ENCODE results near the gene MYH14. TPM values are rescaled to one million over a fixed set of nuclear protein-coding genes. Genes with fewer than 3 reads are reported as not detected.
A peak's percentile ranks its signal among the peaks of the same experiment; 100 is the strongest.

Gene MYH14
- total and polyA plus RNA-seq, 2 of the 13 experiments (the other 11 are each of a cell fraction or from before 2014, with no cell fraction given), result 5.5 to 5.8 TPM

- Histone ChIP-seq H2AFZ (ENCODE audit: low read length) (no peak overlapping the region), H3K9me3 (ENCODE audit: low read length) (no peaks in the 10 kb centered on the region), H3K79me2 (ENCODE audit: insufficient read depth, low read length) (no peaks in the 10 kb centered on the region), H3K27me3 (ENCODE audit: control insufficient read depth in 1 of 2, insufficient read depth in 2 of 2, low read length in 2 of 2) (no peaks in the 10 kb centered on the region; a peak in 2 of 5 replicates), H4K20me1 (ENCODE audit: insufficient read depth, low read length) (no peaks in the 10 kb centered on the region), H3K36me3 (replicated peaks in 1 of 2; ENCODE audit: control insufficient read depth in 1 of 2, insufficient read depth in 2 of 2, low read length in 2 of 2) (no peaks in the 10 kb centered on the region), H3K4me2 (ENCODE audit: low read depth, low read length) (peak overlapping the region; percentile 76), H3K9ac (ENCODE audit: insufficient read depth, low read depth, low read length) (no peak overlapping the region), H3K4me1 (ENCODE audit: insufficient read depth, low read length) (peaks cover 35% of the 10 kb centered on the region), H3K27ac (ENCODE audit: extremely low read length, insufficient read depth, low read length) (no peak overlapping the region), H3K4me3 (replicated peaks in 1 of 3; ENCODE audit: insufficient read depth in 1 of 3, low read depth in 2 of 3, low read length in 3 of 3) (peak overlapping the region in 1 of 3 experiments; percentile 73; a peak in 5 of 6 replicates)
- FAIRE-seq (no peak), ATAC-seq (no peak; the same call in 2 of the 3 replicates), DNase-seq (ENCODE audit: low spot score) (no peak)
- in situ Hi-C loops (cut with HindIII; ENCODE audit: extremely low pct_ligation_motif_present, low pct_unique_long_range_greater_than_20kb), result no loop called here
- no TSS peak for BruUV-seq (replicated peaks)
- TF ChIP-seq MZF1 (CRISPR knock-in tag; IDR thresholded peaks at IDR 0.05; ENCODE audit: borderline replicate concordance) (no peak), GABPA (IDR thresholded peaks at IDR 0.05; ENCODE audit: low read depth, low read length) (no peak), GABPA (CRISPR knock-in tag; IDR thresholded peaks at IDR 0.05; ENCODE audit: low read depth) (0 out of 2 replicates have a peak, but pooled peaks have one; percentile 14), TMF1 (CRISPR knock-in tag; IDR thresholded peaks at IDR 0.05; ENCODE audit: low read depth) (no peak), NR2C2 (CRISPR knock-in tag; IDR thresholded peaks at IDR 0.05; ENCODE audit: borderline replicate concordance) (peak; percentile 79), REXO4 (CRISPR knock-in tag; IDR thresholded peaks at IDR 0.05; ENCODE audit: borderline replicate concordance) (no peak), KDM4B (CRISPR knock-in tag; IDR thresholded peaks at IDR 0.05) (no peak), NFKB2 (CRISPR knock-in tag; IDR thresholded peaks at IDR 0.05; ENCODE audit: borderline replicate concordance) (no peak), ZNF605 (CRISPR knock-in tag; IDR thresholded peaks at IDR 0.05) (no peak), BRCA1 (CRISPR knock-in tag; IDR thresholded peaks at IDR 0.05) (no peak), FOXP1 (IDR thresholded peaks at IDR 0.05) (no peak), FOXP1 (CRISPR knock-in tag; IDR thresholded peaks at IDR 0.05) (no peak), GABPB1 (CRISPR knock-in tag; IDR thresholded peaks at IDR 0.05) (peak; percentile 30; the same call in 1 of the 2 replicates)
- TF ChIP-seq, protein P1, sequence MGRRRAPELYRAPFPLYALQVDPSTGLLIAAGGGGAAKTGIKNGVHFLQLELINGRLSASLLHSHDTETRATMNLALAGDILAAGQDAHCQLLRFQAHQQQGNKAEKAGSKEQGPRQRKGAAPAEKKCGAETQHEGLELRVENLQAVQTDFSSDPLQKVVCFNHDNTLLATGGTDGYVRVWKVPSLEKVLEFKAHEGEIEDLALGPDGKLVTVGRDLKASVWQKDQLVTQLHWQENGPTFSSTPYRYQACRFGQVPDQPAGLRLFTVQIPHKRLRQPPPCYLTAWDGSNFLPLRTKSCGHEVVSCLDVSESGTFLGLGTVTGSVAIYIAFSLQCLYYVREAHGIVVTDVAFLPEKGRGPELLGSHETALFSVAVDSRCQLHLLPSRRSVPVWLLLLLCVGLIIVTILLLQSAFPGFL (CRISPR knock-in tag; IDR thresholded peaks at IDR 0.05), result no peak
- ChIA-PET POLR2A (no interaction called here), CTCF (ENCODE audit: low intra/inter-chr PET ratio, low total read pairs) (no interaction called here)
- 8% methylated on average over 6 of the region's 6 CpGs for WGBS (ENCODE audit: low lambda C conversion rate)
- intact Hi-C loops (cut with micrococcal nuclease; ENCODE audit: unreplicated experiment), result no loop called here
These were observed 2.8 kb downstream of the MYH14 start for GRCh38 chr19:50206191-50206590.
